GM12878 (cell line): Measurements from ENCODE around the gene C16orf74. TPM values are rescaled to one million over a fixed set of nuclear protein-coding genes. Genes with fewer than 3 reads are reported as not detected.

Experiments used
- ATAC-seq: fragments of 200-7000 bp; cut with Tn5 transposase; 3 replicates; pipeline ENCODE4 v1.9.1; 2020; ENCODE audit warnings: mild to moderate bottlenecking, moderate library complexity
- BruUV-seq: library from RNA; stranded (reverse); fragments of 400-500 nt; replicated peaks from 2 replicates; lab custom pipeline; 2021; lab: Mats Ljungman, UMichigan
- CTCF ChIA-PET: fragments of 300-600 bp; sonication (Branson Sonifier 250); formaldehyde crosslinking; extraction: SDS; loops from one replicate; lab custom pipeline; 2021; ENCODE audit warnings: inconsistent platforms; lab: Yijun Ruan, JAX
- POLR2A ChIA-PET: fragments of 350-600 bp; formaldehyde crosslinking; extraction: SDS; loops from one replicate; lab custom pipeline; 2021; ENCODE audit warnings: inconsistent platforms; lab: Charles Lee
- RAD21 ChIA-PET: fragments of 300-600 bp; sonication (Branson Sonifier 250); formaldehyde crosslinking; loops from one replicate; lab custom pipeline; 2023; ENCODE audit warnings: antibody characterized with exemption; ENCODE audit not compliant: unreplicated experiment; lab: Charles Lee
- SMC1A ChIA-PET: fragments of 300-600 bp; sonication (Branson Sonifier 250); formaldehyde crosslinking; loops from one replicate; lab custom pipeline; 2023; ENCODE audit not compliant: unreplicated experiment, uncharacterized antibody; lab: Charles Lee
- DNase-seq: peaks from one replicate; pipeline ENCODE4 v3.0.0-alpha.2; 2011; ENCODE audit warnings: low read depth, low spot score
- FAIRE-seq: peaks from 3 replicates; lab custom pipeline; 2011; peaks lifted over from hg19 to GRCh38; lab: Jason Lieb, UNC
- H2AFZ ChIP-seq: 2 replicates; pipeline ENCODE4 v1.6.0; 2011; ENCODE audit warnings: low read depth, low read length, control low read depth; ENCODE audit not compliant: control insufficient read depth
- H3K27ac ChIP-seq: 2 replicates; pipeline ENCODE4 v1.5.1; 2011; ENCODE audit warnings: control low read depth; ENCODE audit not compliant: control insufficient read depth, insufficient read depth
- H3K27me3 ChIP-seq, 2 experiments: replicated peaks in 1 of 2; 2 replicates each; pipeline versions ENCODE4 v1.6.0 to v1.6.1; 2011; ENCODE audit warnings: low read length in 1 of 2; ENCODE audit not compliant: control insufficient read depth in 2 of 2, insufficient read depth in 2 of 2
- H3K36me3 ChIP-seq, 2 experiments: 2 replicates each; pipeline ENCODE4 v1.5.1; 2011; ENCODE audit warnings: low read length in 1 of 2; ENCODE audit not compliant: control insufficient read depth in 2 of 2, insufficient read depth in 2 of 2
- H3K4me1 ChIP-seq: 2 replicates; pipeline ENCODE4 v1.6.1; 2011; ENCODE audit warnings: mild to moderate bottlenecking, low read length, moderate library complexity, mixed read lengths; ENCODE audit not compliant: control insufficient read depth, insufficient read depth
- H3K4me2 ChIP-seq: 2 replicates; pipeline ENCODE4 v1.6.0; 2011; ENCODE audit warnings: control low read depth; ENCODE audit not compliant: control insufficient read depth, insufficient read depth
- H3K4me3 ChIP-seq: fragments of 200-600 bp; sonication (generic); 2 replicates; pipeline ENCODE4 v1.5.1; 2016
- H3K79me2 ChIP-seq: 2 replicates; pipeline ENCODE4 v1.6.0; 2011; ENCODE audit warnings: low read length; ENCODE audit not compliant: control insufficient read depth, insufficient read depth
- H3K9ac ChIP-seq: 2 replicates; pipeline ENCODE4 v1.8.0; 2011; ENCODE audit warnings: low read length, control low read depth, mixed read lengths; ENCODE audit not compliant: control insufficient read depth, insufficient read depth
- H3K9me3 ChIP-seq: replicated peaks from 3 replicates; pipeline ENCODE4 v1.5.1; 2011; ENCODE audit warnings: mild to moderate bottlenecking, low read length; ENCODE audit not compliant: control insufficient read depth, insufficient read depth
- H4K20me1 ChIP-seq: 2 replicates; pipeline ENCODE4 v1.6.0; 2011; ENCODE audit not compliant: control insufficient read depth, insufficient read depth
- IRF3 ChIP-seq: fragments of 450-650 bp; IDR thresholded peaks from 2 replicates; pipeline ENCODE4 v1.6.1; 2014; ENCODE audit warnings: mild to moderate bottlenecking
- NFYB ChIP-seq: IDR thresholded peaks from 2 replicates; pipeline ENCODE4 v1.6.1; 2011; ENCODE audit warnings: low read depth, mild to moderate bottlenecking, low read length, improper control_type of control experiment, moderate library complexity; ENCODE audit not compliant: insufficient read depth
- TARDBP ChIP-seq: IDR thresholded peaks from 2 replicates; pipeline ENCODE4 v1.6.1; 2016; ENCODE audit warnings: borderline replicate concordance
- TBL1XR1 ChIP-seq: IDR thresholded peaks from 2 replicates; pipeline ENCODE4 v1.6.1; 2012; ENCODE audit warnings: low read depth, low read length, improper control_type of control experiment
- WRNIP1 ChIP-seq: IDR thresholded peaks from 2 replicates; pipeline ENCODE4 v1.6.1; 2011; ENCODE audit warnings: low read depth, low read length, improper control_type of control experiment, borderline replicate concordance
- ZNF207 ChIP-seq: fragments of 450-650 bp; IDR thresholded peaks from 2 replicates; pipeline ENCODE4 v1.6.1; 2014; ENCODE audit warnings: antibody characterized with exemption, mild to moderate bottlenecking, borderline replicate concordance
- whole genome bisulfite sequencing: methylation state at CpG from one replicate; pipeline ENCODE4 v1.1.6; 2016; ENCODE audit warnings: low lambda C conversion rate; ENCODE audit not compliant: insufficient replicate concordance, insufficient coverage; ENCODE audit errors: missing lambda C conversion rate; 5-methylcytosine and 5-hydroxymethylcytosine counted together
- in situ Hi-C: fragments of 300-500 bp; cut with MboI; formaldehyde crosslinking; loops from 9 replicates; pipeline ENCODE4 v1.14.3; 2018; ENCODE audit warnings: mixed read lengths
- intact Hi-C: fragments of 100-400 bp; cut with micrococcal nuclease; formaldehyde crosslinking; loops from one replicate; pipeline ENCODE4 v1.14.2; 2022; ENCODE audit not compliant: unreplicated experiment
- polyA plus RNA-seq, 11 experiments: library from polyadenylated mRNA; depleted of rRNA in 4 of 11; unstranded in 6 of 11; stranded (reverse) in 5 of 11; fragments of >200 nt; fragmentation: Nextera tagmentation in 4 of 11; fragmentation: Illumina TruSeq in 1 of 11; extraction: Ambion mirVana in 4 of 11; extraction: Trizol in 1 of 11; gene quantifications; 1 replicate in 1 of 11; 2 replicates in 10 of 11; pipeline versions ENCODE4 v1.2.1 to v1.2.3, GENCODE V29; 2011 to 2016; ENCODE audit warnings: inconsistent platforms in 2 of 11, missing spikeins in 2 of 11, low read depth in 1 of 11
- total RNA-seq, 4 experiments: library from RNA; depleted of rRNA in 3 of 4; stranded (reverse); fragments of >200 nt in 3 of 4; fragmentation: Illumina TruSeq in 1 of 4; extraction: Trizol in 1 of 4; gene quantifications; 2 replicates each; pipeline versions ENCODE4 v1.2.1 to v1.2.3, GENCODE V29; 2013 to 2021

C16orf74 gene
- total and polyA plus RNA-seq, 10 of the 15 experiments (the other 5 are each of a cell fraction or from before 2014, with no cell fraction given): 0.23 to 20.1 (median 6.8) TPM

GRCh38 chr16:85715169-85716021, 35.5 kb downstream of the C16orf74 start:
- no peaks in the 10 kb centered on the region for H3K36me3 ChIP-seq
- POLR2A ChIA-PET: no interaction called here
- ATAC-seq (no peak), DNase-seq (no peak), FAIRE-seq (no peak)
- no peaks in the 10 kb centered on the region for H3K27me3 ChIP-seq
- no peak overlapping the region for H3K9ac ChIP-seq
- H3K4me2 ChIP-seq: no peak overlapping the region
- SMC1A ChIA-PET: interaction anchor here (1.5 kb wide), 1 partner anchor 56 kb away, joined by 6 read pairs; no protein-coding TSS in a partner anchor
- H3K27ac ChIP-seq: no peak overlapping the region
- in situ Hi-C loops: loop anchor here (5.0 kb wide), 1 partner anchor 58 kb away; no protein-coding TSS in a partner anchor
- no peaks in the 10 kb centered on the region; the same call in 2 of the 3 replicates for H3K9me3 ChIP-seq
- intact Hi-C loops: loop anchor here (5.0 to 10.0 kb wide), 4 partner anchors 38 to 321 kb away; no protein-coding TSS in a partner anchor
- no peak overlapping the region for H3K4me3 ChIP-seq
- H4K20me1 ChIP-seq: no peaks in the 10 kb centered on the region
- H3K4me1 ChIP-seq: no peaks in the 10 kb centered on the region
- H2AFZ ChIP-seq: no peak overlapping the region
- no TSS peak for BruUV-seq
- WGBS: 68% methylated on average over 22 of the region's 22 CpGs
- CTCF ChIA-PET: interaction anchor here (0.6 to 6.4 kb wide), 12 partner anchors 26 to 600 kb away, joined by 3 to 36 read pairs (median 4); partner anchors contain the start of gene GINS2
- TF ChIP-seq ZNF207: no peak
- TF ChIP-seq NFYB: no peak
- TF ChIP-seq TBL1XR1: no peak
- no peak for TF ChIP-seq WRNIP1
- TF ChIP-seq TARDBP: no peak
- no peak for TF ChIP-seq IRF3
- no peaks in the 10 kb centered on the region for H3K79me2 ChIP-seq
- RAD21 ChIA-PET: interaction anchor here (0.6 to 1.3 kb wide), 3 partner anchors 45 to 368 kb away, joined by 3 to 4 read pairs (median 3); no protein-coding TSS in a partner anchor
